Measurements from ENCODE around the gene APRT. TPM values are rescaled to one million over a fixed set of nuclear protein-coding genes. Genes with fewer than 3 reads are reported as not detected.

The APRT gene
- total and polyA plus RNA-seq, 9 of the 15 experiments (the other 6 are each of a cell fraction or from before 2014, with no cell fraction given): 41.7 to 409 (median 146) TPM

GRCh38 chr16:88785106-88785924, 26.4 kb downstream of the APRT start, which contains the start of gene PIEZO1 (continued):
- TF ChIP-seq ZNF12 (CRISPR knock-in tag; IDR thresholded peaks at IDR 0.05) (no peak; the same call in 1 of the 2 replicates), E2F6 (IDR thresholded peaks at IDR 0.05; ENCODE audit: borderline replicate concordance in 1 of 2, extremely low read depth in 1 of 2, insufficient read depth in 1 of 2, insufficient read length in 1 of 2, low read depth in 1 of 2, low read length in 1 of 2, poor library complexity in 1 of 2, severe bottlenecking in 1 of 2) (peak; percentile 91 to 93), DPF2 (IDR thresholded peaks at IDR 0.05) (no peak; the same call in 1 of the 2 replicates), FIP1L1 (IDR thresholded peaks at IDR 0.05; ENCODE audit: low read depth, low read length, poor library complexity, severe bottlenecking) (peak; percentile 96), SMARCA5 (IDR thresholded peaks at IDR 0.05) (peak; percentile 55; the same call in 1 of the 2 replicates), CHD2 (IDR thresholded peaks at IDR 0.05; ENCODE audit: low read depth, low read length) (no peak), HDAC2 (IDR thresholded peaks at IDR 0.05) (peak; percentile 62; the same call in 1 of the 2 replicates), PHF20 (IDR thresholded peaks at IDR 0.05; ENCODE audit: partially characterized antibody) (peak; percentile 57), ESRRB (CRISPR knock-in tag; IDR thresholded peaks at IDR 0.05; ENCODE audit: borderline replicate concordance) (no peak), DIDO1 (tag; IDR thresholded peaks at IDR 0.05; ENCODE audit: low read depth) (no peak), CXXC5 (CRISPR knock-in tag; IDR thresholded peaks at IDR 0.05) (peak; percentile 62), ZC3H11A (IDR thresholded peaks at IDR 0.05; ENCODE audit: low read depth, low read length) (0 out of 2 replicates have a peak, but pooled peaks have one; percentile 84), L3MBTL2 (IDR thresholded peaks at IDR 0.05) (peak; percentile 92), FUS (optimal IDR thresholded peaks at IDR 0.05; ENCODE audit: low read depth, low read length) (peak; percentile 69), PURB (CRISPR knock-in tag; IDR thresholded peaks at IDR 0.05; ENCODE audit: low read depth) (no peak), KDM4B (IDR thresholded peaks at IDR 0.05; ENCODE audit: borderline replicate concordance in 2 of 2, low read depth in 1 of 2) (peak in 1 of 2 experiments; percentile 66; a peak in 1 of 4 replicates), ZNF282 (CRISPR knock-in tag; IDR thresholded peaks at IDR 0.05) (peak; percentile 92), NONO (IDR thresholded peaks at IDR 0.05; ENCODE audit: low read depth in 2 of 2, low read length in 1 of 2) (peak; percentile 85 to 98; a peak in 3 of 4 replicates), EP300 (IDR thresholded peaks at IDR 0.05; ENCODE audit: low read length) (no peak; the same call in 1 of the 2 replicates), EP400 (IDR thresholded peaks at IDR 0.05) (peak; percentile 86; the same call in 1 of the 2 replicates), ESRRA (IDR thresholded peaks at IDR 0.05; ENCODE audit: borderline replicate concordance, low read depth) (peak; percentile 68), TEAD4 (IDR thresholded peaks at IDR 0.05; ENCODE audit: low read length) (no peak; the same call in 1 of the 2 replicates), TEAD4 (CRISPR knock-in tag; IDR thresholded peaks at IDR 0.05; ENCODE audit: borderline replicate concordance) (peak; percentile 86; the same call in 1 of the 2 replicates), ZNF41 (CRISPR knock-in tag; conservative IDR thresholded peaks at IDR 0.05) (no peak), MYC (IDR thresholded peaks at IDR 0.05; ENCODE audit: low read depth, low read length) (peak; percentile 97), MYC (CRISPR knock-in tag; IDR thresholded peaks at IDR 0.05; ENCODE audit: borderline replicate concordance, low read depth) (no peak)
- TF ChIP-seq, protein P1, sequence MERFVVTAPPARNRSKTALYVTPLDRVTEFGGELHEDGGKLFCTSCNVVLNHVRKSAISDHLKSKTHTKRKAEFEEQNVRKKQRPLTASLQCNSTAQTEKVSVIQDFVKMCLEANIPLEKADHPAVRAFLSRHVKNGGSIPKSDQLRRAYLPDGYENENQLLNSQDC (CRISPR knock-in tag; IDR thresholded peaks at IDR 0.05): peak; percentile 61; the same call in 1 of the 2 replicates
